ENCODE results near the gene MAP3K7CL. TPM values are rescaled to one million over a fixed set of nuclear protein-coding genes. Genes with fewer than 3 reads are reported as not detected.

Gene MAP3K7CL
- total RNA-seq, 6 donors from 2014 or later: 3.5 to 9.4 (median 5.9) TPM

GRCh38 chr21:29098156-29098555, 32.3 kb upstream of the MAP3K7CL start:
- TF ChIP-seq CTCF (IDR thresholded peaks at IDR 0.05) (no peak), POLR2AphosphoS5 (IDR thresholded peaks at IDR 0.05) (no peak), EP300 (IDR thresholded peaks at IDR 0.05) (no peak), POLR2A (IDR thresholded peaks at IDR 0.05) (no peak)
- ATAC-seq (ENCODE audit: low FRiP score in 2 of 2) (no peak), DNase-seq (no peak)
- H3K9me3 ChIP-seq: no peaks in the 10 kb centered on the region
- no peaks in the 10 kb centered on the region for H3K36me3 ChIP-seq
- H3K4me1 ChIP-seq: no peaks in the 10 kb centered on the region
- H3K27me3 ChIP-seq: no peaks in the 10 kb centered on the region
- no peak overlapping the region for H3K27ac ChIP-seq
- H3K4me3 ChIP-seq: no peak overlapping the region
- WGBS, 2 donors: 82 to 85% methylated on average over 2 of the region's 2 CpGs

GRCh38 chr21:29102791-29103257, 27.6 kb upstream of the MAP3K7CL start:
- Histone ChIP-seq H3K9me3 (no peaks in the 10 kb centered on the region), H3K27ac (no peak overlapping the region), H3K4me3 (no peak overlapping the region), H3K36me3 (no peaks in the 10 kb centered on the region), H3K27me3 (no peaks in the 10 kb centered on the region), H3K4me1 (no peaks in the 10 kb centered on the region)
- DNase-seq: no peak
- WGBS, 2 donors: 80 to 100% methylated on average over 2 of the region's 2 CpGs
- ATAC-seq (ENCODE audit: low FRiP score in 2 of 2): no peak
- TF ChIP-seq EP300 (IDR thresholded peaks at IDR 0.05) (no peak), POLR2AphosphoS5 (IDR thresholded peaks at IDR 0.05) (no peak), CTCF (IDR thresholded peaks at IDR 0.05) (no peak), POLR2A (IDR thresholded peaks at IDR 0.05) (no peak)

GRCh38 chr21:29104239-29104708, 26.2 kb upstream of the MAP3K7CL start:
- DNase-seq (no peak), ATAC-seq (ENCODE audit: low FRiP score in 2 of 2) (no peak)
- no peak overlapping the region for H3K4me3 ChIP-seq
- no peaks in the 10 kb centered on the region for H3K9me3 ChIP-seq
- H3K36me3 ChIP-seq: no peaks in the 10 kb centered on the region
- no peaks in the 10 kb centered on the region for H3K4me1 ChIP-seq
- 78 to 79% methylated on average over 7 of the region's 7 CpGs for WGBS, 2 donors
- no peak overlapping the region for H3K27ac ChIP-seq
- no peaks in the 10 kb centered on the region for H3K27me3 ChIP-seq
- no peak for TF ChIP-seq POLR2AphosphoS5 (IDR thresholded peaks at IDR 0.05)
- no peak for TF ChIP-seq EP300 (IDR thresholded peaks at IDR 0.05)
- no peak for TF ChIP-seq POLR2A (IDR thresholded peaks at IDR 0.05)
- no peak for TF ChIP-seq CTCF (IDR thresholded peaks at IDR 0.05)

- H3K36me3 ChIP-seq: no peaks in the 10 kb centered on the region
- WGBS, 2 donors: 77 to 78% methylated on average over 3 of the region's 3 CpGs
- H3K9me3 ChIP-seq: no peaks in the 10 kb centered on the region
- H3K27me3 ChIP-seq: no peaks in the 10 kb centered on the region
- DNase-seq (no peak), ATAC-seq (ENCODE audit: low FRiP score in 2 of 2) (no peak)
- no peak overlapping the region for H3K27ac ChIP-seq
- H3K4me1 ChIP-seq: no peaks in the 10 kb centered on the region
- no peak overlapping the region for H3K4me3 ChIP-seq
- TF ChIP-seq EP300 (IDR thresholded peaks at IDR 0.05): no peak
- no peak for TF ChIP-seq CTCF (IDR thresholded peaks at IDR 0.05)
- TF ChIP-seq POLR2AphosphoS5 (IDR thresholded peaks at IDR 0.05): no peak
- TF ChIP-seq POLR2A (IDR thresholded peaks at IDR 0.05): no peak
These were observed 25.2 kb upstream of the MAP3K7CL start for GRCh38 chr21:29105218-29105617.

GRCh38 chr21:29114765-29115500, 15.5 kb upstream of the MAP3K7CL start:
- peak in 1 of 2 donors; percentile 36 for ATAC-seq (ENCODE audit: low FRiP score in 2 of 2)
- DNase-seq: no peak
- 72 to 81% methylated on average over 5 of the region's 5 CpGs for WGBS, 2 donors
- no peaks in the 10 kb centered on the region for H3K27me3 ChIP-seq
- no peaks in the 10 kb centered on the region for H3K9me3 ChIP-seq
- no peak for TF ChIP-seq POLR2A (IDR thresholded peaks at IDR 0.05)
- TF ChIP-seq POLR2AphosphoS5 (IDR thresholded peaks at IDR 0.05): no peak
- TF ChIP-seq EP300 (IDR thresholded peaks at IDR 0.05): no peak
- no peak for TF ChIP-seq CTCF (IDR thresholded peaks at IDR 0.05)
- no peaks in the 10 kb centered on the region for H3K4me1 ChIP-seq
- H3K36me3 ChIP-seq: no peaks in the 10 kb centered on the region
- no peak overlapping the region for H3K27ac ChIP-seq
- no peak overlapping the region for H3K4me3 ChIP-seq

Data from upper lobe of left lung (tissue), 6 donors.